K562 (cell line): Measurements from ENCODE around the gene EDN2. TPM values are rescaled to one million over a fixed set of nuclear protein-coding genes. Genes with fewer than 3 reads are reported as not detected.

Experiments
- ATAC-seq: fragments of 200-7000 bp; cut with Tn5 transposase; 3 replicates; pipeline ENCODE4 v1.9.1; 2020; ENCODE audit warnings: moderate library complexity
- BruUV-seq: library from RNA; stranded (reverse); fragments of 400-500 nt; replicated peaks from 2 replicates; lab custom pipeline; 2021; lab: Mats Ljungman, UMichigan
- CTCF ChIA-PET: fragments of 300-600 bp; formaldehyde crosslinking; extraction: SDS; loops from one replicate; lab custom pipeline; 2021; ENCODE audit warnings: low intra/inter-chr PET ratio; lab: Yijun Ruan, JAX
- POLR2A ChIA-PET: fragments of 300-600, 350-650 bp; sonication (Branson Sonifier 250); formaldehyde crosslinking; extraction: SDS; loops from one replicate; lab custom pipeline; 2021; ENCODE audit warnings: antibody characterized with exemption, inconsistent platforms; lab: Yijun Ruan, JAX
- DNase-seq, 4 experiments: peaks; one replicate each; pipeline versions ENCODE4 v3.0.0 to v3.0.0-alpha.2; 2011 to 2018; ENCODE audit warnings: low spot score in 3 of 4, mixed read lengths in 3 of 4; ENCODE audit errors: extremely low read depth in 1 of 4
- FAIRE-seq: peaks from 2 replicates; lab custom pipeline; 2011; peaks lifted over from hg19 to GRCh38; lab: Jason Lieb, UNC
- H2AFZ ChIP-seq: 2 replicates; pipeline ENCODE4 v1.6.0; 2011; ENCODE audit warnings: low read depth, low read length, control low read depth, inconsistent platforms
- H3K27ac ChIP-seq: fragments of 200-600 bp; 3 replicates; pipeline ENCODE4 v1.8.0; 2011; ENCODE audit warnings: low read depth, mild to moderate bottlenecking, control low read depth, inconsistent platforms, low read length, moderate library complexity, mixed read lengths; ENCODE audit errors: extremely low read depth
- H3K27me3 ChIP-seq, 2 experiments: fragments of 300-600 bp in 1 of 2; 2 replicates in 1 of 2; 3 replicates in 1 of 2; pipeline versions ENCODE4 v1.6.0 to v1.8.0; 2011; ENCODE audit warnings: inconsistent platforms in 2 of 2, low read length in 2 of 2, mild to moderate bottlenecking in 1 of 2, mixed read lengths in 1 of 2, moderate library complexity in 1 of 2; ENCODE audit not compliant: control insufficient read depth in 2 of 2, insufficient read depth in 2 of 2
- H3K36me3 ChIP-seq: fragments of 300-600 bp; 3 replicates; pipeline ENCODE4 v1.8.0; 2011; ENCODE audit warnings: mild to moderate bottlenecking, low read length, inconsistent platforms; ENCODE audit not compliant: control insufficient read depth, insufficient read depth
- H3K4me1 ChIP-seq, 2 experiments: fragments of 200-600 bp in 1 of 2; replicated peaks in 1 of 2; 2 replicates in 1 of 2; 3 replicates in 1 of 2; pipeline versions ENCODE4 v1.5.1 to v1.8.0; 2011; ENCODE audit warnings: inconsistent platforms in 2 of 2, low read length in 2 of 2, mild to moderate bottlenecking in 1 of 2, mixed read lengths in 1 of 2, moderate library complexity in 1 of 2; ENCODE audit not compliant: control insufficient read depth in 2 of 2, insufficient read depth in 2 of 2
- H3K4me2 ChIP-seq: 2 replicates; pipeline ENCODE4 v1.6.1; 2011; ENCODE audit warnings: low read length, control low read depth, inconsistent platforms, mixed read lengths; ENCODE audit not compliant: insufficient read depth
- H3K4me3 ChIP-seq: fragments of 200-600 bp; sonication (generic), shearing (Covaris generic); 2 replicates; pipeline ENCODE4 v1.5.1; 2016; ENCODE audit warnings: control low read depth, inconsistent platforms
- H3K79me2 ChIP-seq: fragments of 200-600 bp; 3 replicates; pipeline ENCODE4 v1.8.0; 2011; ENCODE audit warnings: low read length, inconsistent platforms; ENCODE audit not compliant: control insufficient read depth, insufficient read depth
- H3K9ac ChIP-seq, 2 experiments: 2 replicates each; pipeline versions ENCODE4 v1.6.0 to v1.6.1; 2011; ENCODE audit warnings: low read depth in 2 of 2, low read length in 2 of 2, control low read depth in 1 of 2, inconsistent platforms in 1 of 2, mild to moderate bottlenecking in 1 of 2, mixed read lengths in 1 of 2; ENCODE audit not compliant: insufficient read depth in 1 of 2
- H3K9me1 ChIP-seq: one replicate; pipeline ENCODE4 v1.6.0; 2011; ENCODE audit warnings: inconsistent platforms, mild to moderate bottlenecking, low read length, moderate library complexity; ENCODE audit not compliant: control insufficient read depth, insufficient read depth
- H3K9me3 ChIP-seq: replicated peaks from 2 replicates; pipeline ENCODE4 v1.5.1; 2011; ENCODE audit warnings: low read depth, low read length, inconsistent platforms; ENCODE audit not compliant: control insufficient read depth, insufficient read depth
- H4K20me1 ChIP-seq: replicated peaks from 2 replicates; pipeline ENCODE4 v1.6.1; 2011; ENCODE audit warnings: low read length, inconsistent platforms, mixed read lengths; ENCODE audit not compliant: control insufficient read depth, insufficient read depth
- CBX1 ChIP-seq: sonication (generic); IDR thresholded peaks from 2 replicates; pipeline ENCODE4 v1.6.1; 2016; ENCODE audit warnings: antibody characterized with exemption, low read depth, mild to moderate bottlenecking
- CBX8 ChIP-seq: fragments of 200-600 bp; sonication (generic); IDR thresholded peaks from 2 replicates; pipeline ENCODE4 v1.6.1; 2012; ENCODE audit warnings: borderline replicate concordance, mixed run types, low read depth, mild to moderate bottlenecking, moderate library complexity, mixed read lengths, low read length, control low read depth, inconsistent platforms; ENCODE audit not compliant: poor library complexity, severe bottlenecking; ENCODE audit errors: extremely low read depth
- CSDE1 ChIP-seq, 2 experiments: fragments of 450-650 bp; IDR thresholded peaks; 2 replicates each; pipeline ENCODE4 v1.6.1; 2016; ENCODE audit warnings: mild to moderate bottlenecking in 1 of 2
- EP400 ChIP-seq: fragments of 450-650 bp; IDR thresholded peaks from 2 replicates; pipeline ENCODE4 v1.6.1; 2017; ENCODE audit warnings: antibody characterized with exemption, mild to moderate bottlenecking, moderate library complexity
- PHTF2 ChIP-seq: fragments of 250-450 bp; sonication (Bioruptor Pico); IDR thresholded peaks from 2 replicates; pipeline ENCODE4 v1.5.0; 2021; ENCODE audit warnings: mild to moderate bottlenecking
- SETDB1 ChIP-seq: IDR thresholded peaks from one replicate; pipeline ENCODE4 v1.6.1; 2012; ENCODE audit warnings: low read length, control low read depth, inconsistent platforms
- TEAD4 ChIP-seq, 2 experiments: sonication (generic) in 1 of 2; formaldehyde crosslinking in 1 of 2; IDR thresholded peaks; 2 replicates each; pipeline versions ENCODE4 v1.6.1 to v1.8.0; 2012 to 2022; ENCODE audit warnings: borderline replicate concordance in 1 of 2, inconsistent platforms in 1 of 2, low read length in 1 of 2, mild to moderate bottlenecking in 1 of 2, missing genetic modification reagents in 1 of 2
- TGIF2 ChIP-seq: sonication (generic); formaldehyde crosslinking; IDR thresholded peaks from 2 replicates; pipeline ENCODE4 v1.8.1; 2022; ENCODE audit warnings: mild to moderate bottlenecking, missing genetic modification reagents, moderate library complexity
- YBX1 ChIP-seq: fragments of 450-650 bp; IDR thresholded peaks from 2 replicates; pipeline ENCODE4 v1.7.1; 2016; ENCODE audit warnings: mild to moderate bottlenecking
- ZC3H4 ChIP-seq: sonication (generic); formaldehyde crosslinking; IDR thresholded peaks from 2 replicates; pipeline ENCODE4 v1.9.0; 2021; ENCODE audit warnings: missing genetic modification reagents, borderline replicate concordance
- ZNF134 ChIP-seq: fragments of 250-450 bp; sonication (Bioruptor Pico); conservative IDR thresholded peaks from 2 replicates; pipeline ENCODE4 v1.4.0; 2020
- ZNF239 ChIP-seq: fragments of 250-450 bp; sonication (Bioruptor Pico); IDR thresholded peaks from 2 replicates; pipeline ENCODE4 v1.4.0; 2020; ENCODE audit warnings: mild to moderate bottlenecking
- ZNF780A ChIP-seq: fragments of 250-450 bp; sonication (Bioruptor Pico); IDR thresholded peaks from 2 replicates; pipeline ENCODE4 v1.5.0; 2021; ENCODE audit warnings: mild to moderate bottlenecking
- ZNF785 ChIP-seq: fragments of 250-450 bp; sonication (Bioruptor Pico); IDR thresholded peaks from 2 replicates; pipeline ENCODE4 v1.4.0; 2020; ENCODE audit warnings: mild to moderate bottlenecking
- WGBS: fragments of 100-300 bp; shearing (Covaris generic); methylation state at CpG from one replicate; pipeline ENCODE4 v1.1.6; 2016; ENCODE audit warnings: low coverage, mixed read lengths; ENCODE audit not compliant: insufficient coverage; ENCODE audit errors: missing lambda C conversion rate; 5-methylcytosine and 5-hydroxymethylcytosine counted together
- in situ Hi-C: fragments of 300-500 bp; cut with MboI; formaldehyde crosslinking; loops from 4 replicates; pipeline ENCODE4 v1.15.0; 2018; ENCODE audit warnings: inconsistent platforms, mixed read lengths
- intact Hi-C: fragments of 100-400 bp; cut with micrococcal nuclease; formaldehyde crosslinking; loops from 2 replicates; pipeline ENCODE4 v1.14.2; 2022
- polyA plus RNA-seq, 8 experiments: library from polyadenylated mRNA; depleted of rRNA in 4 of 8; stranded (reverse) in 5 of 8; unstranded in 3 of 8; fragments of >200 nt; fragmentation: Nextera tagmentation in 2 of 8; fragmentation: Illumina TruSeq in 1 of 8; extraction: Ambion mirVana in 2 of 8; extraction: Trizol in 1 of 8; gene quantifications; 2 replicates each; pipeline versions ENCODE4 v1.2.1 to v1.2.3, GENCODE V29; 2011 to 2014; ENCODE audit warnings: inconsistent platforms in 1 of 8, missing spikeins in 1 of 8
- total RNA-seq, 7 experiments: library from RNA; depleted of rRNA in 6 of 7; stranded (reverse); fragments of >200 nt in 6 of 7; fragmentation: Illumina TruSeq in 2 of 7; extraction: Trizol in 2 of 7; gene quantifications; 2 replicates each; pipeline versions ENCODE4 v1.2.1 to v1.2.3, GENCODE V29; 2011 to 2021; ENCODE audit warnings: low replicate concordance in 1 of 7
- TF ChIP-seq, protein P1 (sequence below): fragments of 250-450 bp; sonication (Bioruptor Pico); IDR thresholded peaks from 2 replicates; pipeline ENCODE4 v1.8.0; 2022; ENCODE audit warnings: inconsistent platforms, mild to moderate bottlenecking, moderate library complexity, borderline replicate concordance
- TF ChIP-seq, protein P2 (sequence below): fragments of 450-650 bp; IDR thresholded peaks from 2 replicates; pipeline ENCODE4 v1.6.1; 2014; ENCODE audit warnings: low read depth, mild to moderate bottlenecking, moderate library complexity, borderline replicate concordance
- TF ChIP-seq, protein P3 (sequence below): sonication (generic); formaldehyde crosslinking; IDR thresholded peaks from 2 replicates; pipeline ENCODE4 v1.8.1; 2023; ENCODE audit warnings: mild to moderate bottlenecking, missing genetic modification reagents, moderate library complexity

Gene EDN2
- total and polyA plus RNA-seq, 9 of the 15 experiments (the other 6 are each of a cell fraction or from before 2014, with no cell fraction given) = not detected

DNA sequence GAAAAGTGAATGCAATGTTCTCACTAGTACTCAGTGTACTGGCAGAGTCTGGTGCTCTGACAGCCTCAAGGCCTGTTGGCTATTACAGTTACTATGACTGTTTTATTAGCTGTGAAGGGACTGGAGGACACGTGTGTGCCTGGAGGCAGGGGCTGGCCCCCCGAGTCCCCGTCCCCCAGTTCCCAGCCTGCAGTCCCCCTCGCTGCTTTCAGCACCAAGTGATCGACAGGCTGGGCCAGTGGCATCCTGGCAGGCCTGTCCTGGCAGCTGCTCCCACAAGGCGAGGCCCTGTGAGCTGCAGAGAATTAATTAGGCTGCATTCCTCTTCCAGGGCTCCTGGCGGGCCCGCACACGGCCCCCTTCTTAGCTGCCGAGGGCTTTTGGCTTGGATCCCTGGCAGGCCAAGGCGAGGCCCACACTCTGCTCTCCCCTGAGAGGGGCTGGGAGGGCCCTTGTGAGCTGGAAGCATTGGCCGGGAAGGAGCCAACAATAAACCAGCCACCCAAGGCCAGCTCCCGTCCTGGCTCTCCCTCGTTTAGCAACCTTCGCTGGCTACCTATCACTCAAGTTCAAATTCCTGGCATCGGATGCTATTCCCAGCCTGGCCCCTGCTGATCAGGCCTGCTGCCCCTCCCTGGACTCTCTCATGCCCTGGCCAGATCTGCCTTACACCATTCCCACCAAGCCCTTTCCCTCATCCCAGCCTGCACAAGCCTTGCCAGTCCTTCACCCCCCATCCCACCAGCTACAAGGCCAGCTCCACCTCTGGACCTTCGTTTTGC, 9.8 kb downstream of the EDN2 start:
- Histone ChIP-seq H2AFZ (no peak overlapping the region), H3K4me2 (no peak overlapping the region), H3K4me1 (no peaks in the 10 kb centered on the region), H3K4me3 (no peak overlapping the region), H3K27me3 (peaks cover 51 to 74% of the 10 kb centered on the region in 2 experiments), H3K9ac (no peak overlapping the region), H4K20me1 (peaks cover 15% of the 10 kb centered on the region), H3K9me3 (no peaks in the 10 kb centered on the region), H3K36me3 (no peaks in the 10 kb centered on the region), H3K9me1 (no peaks in the 10 kb centered on the region), H3K27ac (no peak overlapping the region), H3K79me2 (no peaks in the 10 kb centered on the region)
- ATAC-seq (no peak), FAIRE-seq (no peak), DNase-seq (no peak)
- no TSS peak for BruUV-seq
- ChIA-PET CTCF (no interaction called here), POLR2A (interaction anchor here (0.6 to 1.1 kb wide), 4 partner anchors 10 to 234 kb away, joined by 3 read pairs; no protein-coding TSS in a partner anchor)
- intact Hi-C loops (no loop called here), in situ Hi-C loops (no loop called here)
- 3% methylated on average over 17 of the region's 17 CpGs for WGBS
- no peak for TF ChIP-seq PHTF2 (CRISPR knock-in tag)
- TF ChIP-seq TGIF2 (CRISPR knock-in tag) = no peak
- TF ChIP-seq ZC3H4 = no peak
- TF ChIP-seq CBX8 = no peak
- TF ChIP-seq TEAD4 (IDR thresholded peaks at IDR 0.05; ENCODE audit: low read length) = no peak
- TF ChIP-seq TEAD4 (CRISPR knock-in tag; IDR thresholded peaks at IDR 0.05; ENCODE audit: borderline replicate concordance) = no peak
- no peak for TF ChIP-seq ZNF785 (CRISPR knock-in tag)
- TF ChIP-seq ZNF239 = no peak
- TF ChIP-seq ZNF134 (CRISPR knock-in tag) = no peak
- TF ChIP-seq, protein P1, sequence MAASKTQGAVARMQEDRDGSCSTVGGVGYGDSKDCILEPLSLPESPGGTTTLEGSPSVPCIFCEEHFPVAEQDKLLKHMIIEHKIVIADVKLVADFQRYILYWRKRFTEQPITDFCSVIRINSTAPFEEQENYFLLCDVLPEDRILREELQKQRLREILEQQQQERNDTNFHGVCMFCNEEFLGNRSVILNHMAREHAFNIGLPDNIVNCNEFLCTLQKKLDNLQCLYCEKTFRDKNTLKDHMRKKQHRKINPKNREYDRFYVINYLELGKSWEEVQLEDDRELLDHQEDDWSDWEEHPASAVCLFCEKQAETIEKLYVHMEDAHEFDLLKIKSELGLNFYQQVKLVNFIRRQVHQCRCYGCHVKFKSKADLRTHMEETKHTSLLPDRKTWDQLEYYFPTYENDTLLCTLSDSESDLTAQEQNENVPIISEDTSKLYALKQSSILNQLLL (CRISPR knock-in tag) = no peak
- no peak for TF ChIP-seq SETDB1
- TF ChIP-seq YBX1 = no peak
- no peak for TF ChIP-seq CSDE1 (IDR thresholded peaks at IDR 0.05)
- no peak for TF ChIP-seq ZNF780A (CRISPR knock-in tag)
- TF ChIP-seq, protein P2, sequence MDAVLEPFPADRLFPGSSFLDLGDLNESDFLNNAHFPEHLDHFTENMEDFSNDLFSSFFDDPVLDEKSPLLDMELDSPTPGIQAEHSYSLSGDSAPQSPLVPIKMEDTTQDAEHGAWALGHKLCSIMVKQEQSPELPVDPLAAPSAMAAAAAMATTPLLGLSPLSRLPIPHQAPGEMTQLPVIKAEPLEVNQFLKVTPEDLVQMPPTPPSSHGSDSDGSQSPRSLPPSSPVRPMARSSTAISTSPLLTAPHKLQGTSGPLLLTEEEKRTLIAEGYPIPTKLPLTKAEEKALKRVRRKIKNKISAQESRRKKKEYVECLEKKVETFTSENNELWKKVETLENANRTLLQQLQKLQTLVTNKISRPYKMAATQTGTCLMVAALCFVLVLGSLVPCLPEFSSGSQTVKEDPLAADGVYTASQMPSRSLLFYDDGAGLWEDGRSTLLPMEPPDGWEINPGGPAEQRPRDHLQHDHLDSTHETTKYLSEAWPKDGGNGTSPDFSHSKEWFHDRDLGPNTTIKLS = no peak
- no peak for TF ChIP-seq EP400
- TF ChIP-seq CBX1 = no peak
- TF ChIP-seq, protein P3, sequence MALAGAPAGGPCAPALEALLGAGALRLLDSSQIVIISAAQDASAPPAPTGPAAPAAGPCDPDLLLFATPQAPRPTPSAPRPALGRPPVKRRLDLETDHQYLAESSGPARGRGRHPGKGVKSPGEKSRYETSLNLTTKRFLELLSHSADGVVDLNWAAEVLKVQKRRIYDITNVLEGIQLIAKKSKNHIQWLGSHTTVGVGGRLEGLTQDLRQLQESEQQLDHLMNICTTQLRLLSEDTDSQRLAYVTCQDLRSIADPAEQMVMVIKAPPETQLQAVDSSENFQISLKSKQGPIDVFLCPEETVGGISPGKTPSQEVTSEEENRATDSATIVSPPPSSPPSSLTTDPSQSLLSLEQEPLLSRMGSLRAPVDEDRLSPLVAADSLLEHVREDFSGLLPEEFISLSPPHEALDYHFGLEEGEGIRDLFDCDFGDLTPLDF (CRISPR knock-in tag) = no peak
